Activated CD8-positive, alpha-beta T cell treated with anti-CD3 and anti-CD28 coated beads for 36 hours (primary cell): Measurements from ENCODE around the gene RAB3GAP1. TPM values are rescaled to one million over a fixed set of nuclear protein-coding genes. Genes with fewer than 3 reads are reported as not detected.
A peak's percentile ranks its signal among the peaks of the same experiment; 100 is the strongest.
"Not testable (repeated sequence)": the region's sequence is repeated elsewhere in the genome, so short reads cannot be mapped to it uniquely, and the experiment has no call there.

Experiments
- ATAC-seq: fragments of 200-7000 bp; cut with Tn5 transposase; one replicate; pipeline ENCODE4 v1.10.0; 2021; ENCODE audit warnings: mild to moderate bottlenecking, moderate library complexity
- CTCF ChIA-PET: fragments of 350-600 bp; sonication (Branson Sonifier 250); formaldehyde crosslinking; loops from one replicate; lab custom pipeline; 2021; ENCODE audit warnings: antibody characterized with exemption; lab: Charles Lee
- POLR2A ChIA-PET: fragments of 350-600 bp; sonication (Branson Sonifier 250); formaldehyde crosslinking; loops from one replicate; lab custom pipeline; 2021; ENCODE audit warnings: antibody characterized with exemption; lab: Charles Lee
- DNase-seq: peaks from one replicate; pipeline ENCODE4 v3.0.0-alpha.2; 2020
- H3K27ac Mint-ChIP-seq: one replicate; pipeline ENCODE4 v1.8.0; 2021; ENCODE audit warnings: mild to moderate bottlenecking, mixed read lengths
- H3K27me3 Mint-ChIP-seq: one replicate; pipeline ENCODE4 v1.8.0; 2021; ENCODE audit warnings: mixed read lengths
- H3K36me3 Mint-ChIP-seq: one replicate; pipeline ENCODE4 v1.8.0; 2021; ENCODE audit warnings: low read depth, mixed read lengths
- H3K4me1 Mint-ChIP-seq: one replicate; pipeline ENCODE4 v1.8.0; 2021; ENCODE audit warnings: low read depth, mixed read lengths
- H3K4me3 Mint-ChIP-seq: one replicate; pipeline ENCODE4 v1.8.0; 2021; ENCODE audit warnings: mild to moderate bottlenecking, moderate library complexity, mixed read lengths
- H3K9me3 Mint-ChIP-seq: one replicate; pipeline ENCODE4 v1.8.0; 2021; ENCODE audit warnings: mixed read lengths
- intact Hi-C: fragments of 100-400 bp; cut with micrococcal nuclease; formaldehyde crosslinking; loops from one replicate; pipeline ENCODE4 v1.10.0; 2022
- total RNA-seq, 2 experiments: library from RNA; stranded (reverse); gene quantifications; one replicate each; pipeline ENCODE4 v1.2.3, GENCODE V29; 2021
- TF ChIP-seq, protein P1 (sequence below): fragments of 200-600 bp; IDR thresholded peaks from one replicate; pipeline ENCODE4 v1.8.0; 2022; ENCODE audit warnings: antibody characterized with exemption, mild to moderate bottlenecking

RAB3GAP1 gene
- total RNA-seq, 2 experiments from 2014 or later: 24.7 to 25.6 TPM

DNA sequence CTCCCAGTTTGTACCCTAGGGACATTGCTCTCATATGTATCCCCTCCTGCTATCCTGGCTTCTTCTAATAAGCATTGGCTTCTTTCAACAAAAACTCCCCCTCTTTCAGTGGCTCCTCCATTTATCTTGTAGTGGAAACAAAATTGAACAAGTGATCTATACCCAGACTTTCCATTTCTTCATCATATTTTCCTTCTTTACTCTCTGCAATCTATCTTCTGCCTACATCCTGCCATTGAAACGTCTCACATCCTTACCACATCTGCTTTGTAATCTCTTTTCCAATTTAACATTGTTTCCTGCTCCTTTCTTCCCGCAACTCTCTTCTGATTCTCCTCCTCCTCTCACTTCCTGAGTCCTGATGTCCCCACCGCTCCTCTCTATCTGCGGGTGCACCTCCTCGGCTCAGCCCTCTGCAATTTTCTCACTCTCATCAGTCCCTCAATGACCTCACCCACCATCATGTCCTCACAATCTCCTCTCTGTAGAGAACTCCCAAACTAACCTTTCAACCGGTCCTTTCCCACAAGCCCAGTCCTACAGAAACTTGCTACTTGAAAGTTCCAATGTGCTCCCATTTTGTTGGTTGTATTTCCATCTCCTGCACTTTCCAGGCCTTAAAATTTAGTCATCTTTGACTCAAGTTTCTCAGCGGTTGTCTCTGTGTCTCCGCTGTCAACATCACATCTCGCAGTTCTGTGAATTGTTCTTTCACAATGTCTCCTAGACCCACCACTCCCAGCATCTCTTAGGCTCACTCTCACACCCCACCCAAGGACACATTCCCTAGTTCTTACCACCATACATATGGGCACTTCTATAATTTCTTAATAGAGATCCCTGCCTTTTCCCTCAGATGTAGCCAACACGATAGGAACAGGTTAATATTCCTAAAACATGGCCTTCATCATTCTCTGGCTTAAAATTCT, 28.9 kb upstream of the RAB3GAP1 start:
- intact Hi-C loops: loop anchor here (10.0 kb wide), 1 partner anchor 512 kb away; the partner anchor contains the start of genes R3HDM1 and ZRANB3
- H3K36me3 Mint-ChIP-seq: no peaks in the 10 kb centered on the region
- TF ChIP-seq, protein P1, sequence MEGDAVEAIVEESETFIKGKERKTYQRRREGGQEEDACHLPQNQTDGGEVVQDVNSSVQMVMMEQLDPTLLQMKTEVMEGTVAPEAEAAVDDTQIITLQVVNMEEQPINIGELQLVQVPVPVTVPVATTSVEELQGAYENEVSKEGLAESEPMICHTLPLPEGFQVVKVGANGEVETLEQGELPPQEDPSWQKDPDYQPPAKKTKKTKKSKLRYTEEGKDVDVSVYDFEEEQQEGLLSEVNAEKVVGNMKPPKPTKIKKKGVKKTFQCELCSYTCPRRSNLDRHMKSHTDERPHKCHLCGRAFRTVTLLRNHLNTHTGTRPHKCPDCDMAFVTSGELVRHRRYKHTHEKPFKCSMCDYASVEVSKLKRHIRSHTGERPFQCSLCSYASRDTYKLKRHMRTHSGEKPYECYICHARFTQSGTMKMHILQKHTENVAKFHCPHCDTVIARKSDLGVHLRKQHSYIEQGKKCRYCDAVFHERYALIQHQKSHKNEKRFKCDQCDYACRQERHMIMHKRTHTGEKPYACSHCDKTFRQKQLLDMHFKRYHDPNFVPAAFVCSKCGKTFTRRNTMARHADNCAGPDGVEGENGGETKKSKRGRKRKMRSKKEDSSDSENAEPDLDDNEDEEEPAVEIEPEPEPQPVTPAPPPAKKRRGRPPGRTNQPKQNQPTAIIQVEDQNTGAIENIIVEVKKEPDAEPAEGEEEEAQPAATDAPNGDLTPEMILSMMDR: no peak
- ATAC-seq: no peak
- H3K27me3 Mint-ChIP-seq: no peaks in the 10 kb centered on the region
- H3K9me3 Mint-ChIP-seq: peaks cover 7% of the 10 kb centered on the region
- ChIA-PET CTCF (interaction anchor here (0.8 to 1.7 kb wide), 3 partner anchors 13 to 68 kb away, joined by 3 to 4 read pairs (median 3); no protein-coding TSS in a partner anchor), POLR2A (interaction anchor here (0.7 kb wide), 1 partner anchor 602 kb away, joined by 4 read pairs; no protein-coding TSS in a partner anchor)
- H3K27ac Mint-ChIP-seq: peak overlapping the region; percentile 26
- H3K4me1 Mint-ChIP-seq: peaks cover 19% of the 10 kb centered on the region
- no peak overlapping the region for H3K4me3 Mint-ChIP-seq
- no peak for DNase-seq

GRCh38 chr2:135023886-135024485, 28.1 kb upstream of the RAB3GAP1 start:
- Mint-ChIP-seq H3K4me3 (peak overlapping the region; percentile 14), H3K27ac (peak overlapping the region; percentile 26), H3K4me1 (peaks cover 19% of the 10 kb centered on the region), H3K9me3 (peaks cover 7% of the 10 kb centered on the region), H3K27me3 (no peaks in the 10 kb centered on the region), H3K36me3 (no peaks in the 10 kb centered on the region)
- POLR2A ChIA-PET: interaction anchor here (0.7 kb wide), 1 partner anchor 602 kb away, joined by 4 read pairs; no protein-coding TSS in a partner anchor
- ATAC-seq (peak; percentile 66), DNase-seq (peak; percentile 4)
- CTCF ChIA-PET: interaction anchor here (0.8 to 1.7 kb wide), 4 partner anchors 13 to 22 kb away, joined by 3 to 7 read pairs (median 4); no protein-coding TSS in a partner anchor
- intact Hi-C loops: loop anchor here (10.0 kb wide), 1 partner anchor 511 kb away; the partner anchor contains the start of genes R3HDM1 and ZRANB3
- TF ChIP-seq, protein P1: no peak

DNA sequence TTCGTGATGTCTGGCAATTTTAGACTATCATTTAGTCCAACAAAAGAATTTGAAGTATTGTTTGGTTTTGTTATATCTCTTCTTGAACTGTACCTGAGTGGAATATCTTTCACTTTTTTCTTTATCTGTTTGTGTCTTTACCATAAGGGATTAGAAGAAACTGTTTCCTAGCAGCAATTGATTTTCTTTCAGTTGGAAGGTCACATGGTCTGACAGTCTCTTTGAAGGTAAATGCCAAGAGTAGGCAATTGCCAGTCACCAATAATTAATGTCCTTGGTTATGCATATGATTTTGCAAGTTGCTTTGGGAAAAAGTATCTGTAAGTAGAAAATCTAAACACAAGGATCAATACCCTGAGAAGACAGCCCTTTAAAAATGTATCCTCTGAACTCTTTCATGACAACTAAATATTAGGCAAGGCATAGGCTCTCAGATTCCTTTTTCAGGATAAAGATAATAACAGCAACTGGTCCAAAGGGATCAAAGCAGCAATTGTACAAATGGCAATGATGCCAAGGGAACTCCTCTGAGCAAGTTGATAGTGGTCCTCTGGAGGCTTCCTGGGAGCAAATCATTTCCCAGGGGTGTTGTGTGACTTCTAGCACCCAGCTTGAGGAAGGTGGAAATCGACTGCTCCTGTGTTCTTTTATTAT, 22.5 kb upstream of the RAB3GAP1 start:
- ATAC-seq (no peak), DNase-seq (no peak)
- intact Hi-C loops: loop anchor here (10.0 kb wide), 1 partner anchor 505 kb away; the partner anchor contains the start of genes R3HDM1 and ZRANB3
- H3K4me3 Mint-ChIP-seq: no peak overlapping the region
- H3K27ac Mint-ChIP-seq: no peak overlapping the region
- H3K9me3 Mint-ChIP-seq: no peaks in the 10 kb centered on the region
- no peaks in the 10 kb centered on the region for H3K4me1 Mint-ChIP-seq
- CTCF ChIA-PET: no interaction called here
- TF ChIP-seq, protein P1: no peak
- no peaks in the 10 kb centered on the region for H3K36me3 Mint-ChIP-seq
- POLR2A ChIA-PET: no interaction called here
- no peaks in the 10 kb centered on the region for H3K27me3 Mint-ChIP-seq

DNA sequence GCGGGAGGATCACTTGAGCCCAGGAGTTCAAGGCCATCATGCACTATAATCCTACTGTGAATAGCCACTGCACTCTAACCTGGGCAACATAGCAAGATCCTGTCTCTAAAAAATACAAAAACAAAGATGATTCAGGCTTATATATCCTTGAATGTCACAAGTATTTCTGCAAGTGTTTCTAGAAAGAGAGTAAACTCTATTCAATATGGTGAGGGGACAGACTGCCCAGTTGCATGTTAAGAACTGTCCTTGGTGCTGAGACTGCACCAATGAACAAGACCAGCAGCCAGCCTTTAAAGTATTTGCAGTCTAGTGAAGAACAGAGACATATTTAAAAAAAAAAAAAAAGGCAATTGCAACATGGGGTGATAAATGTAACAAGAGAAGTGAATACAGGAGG, 21.3 kb upstream of the RAB3GAP1 start:
- no peaks in the 10 kb centered on the region for H3K36me3 Mint-ChIP-seq
- CTCF ChIA-PET: no interaction called here
- H3K27ac Mint-ChIP-seq: no peak overlapping the region
- ATAC-seq (no peak), DNase-seq (no peak)
- no peaks in the 10 kb centered on the region for H3K9me3 Mint-ChIP-seq
- intact Hi-C loops: no loop called here
- TF ChIP-seq, protein P1: no peak
- no peaks in the 10 kb centered on the region for H3K4me1 Mint-ChIP-seq
- H3K4me3 Mint-ChIP-seq: no peak overlapping the region
- H3K27me3 Mint-ChIP-seq: no peaks in the 10 kb centered on the region
- POLR2A ChIA-PET: no interaction called here

- H3K4me3 Mint-ChIP-seq, H3K27ac Mint-ChIP-seq, ATAC-seq, intact Hi-C loops, CTCF ChIA-PET, H3K27me3 Mint-ChIP-seq, H3K4me1 Mint-ChIP-seq, DNase-seq, H3K36me3 Mint-ChIP-seq, POLR2A ChIA-PET, H3K9me3 Mint-ChIP-seq: not testable (repeated sequence)
Observed at GRCh38 chr2:135033216-135033615, 18.9 kb upstream of the RAB3GAP1 start.
